Skeletal muscle tissue (tissue), 4 donors: Measurements from ENCODE around the gene CCDC47. TPM values are rescaled to one million over a fixed set of nuclear protein-coding genes. Genes with fewer than 3 reads are reported as not detected.

Source experiments
- H3K27ac ChIP-seq: one replicate; pipeline ENCODE4 v1.7.0; 2013; ENCODE audit warnings: mild to moderate bottlenecking, low read depth, low read length, inconsistent platforms
- H3K27me3 ChIP-seq, 3 donors: one replicate each; pipeline ENCODE4 v1.7.0; 2013; ENCODE audit warnings: low read length in 3 of 3; ENCODE audit not compliant: control insufficient read depth in 3 of 3, insufficient read depth in 3 of 3
- H3K36me3 ChIP-seq, 3 donors: one replicate each; pipeline ENCODE4 v1.7.0; 2013; ENCODE audit warnings: low read length in 3 of 3; ENCODE audit not compliant: control insufficient read depth in 3 of 3, insufficient read depth in 3 of 3
- H3K4me1 ChIP-seq, 3 donors: one replicate each; pipeline ENCODE4 v1.7.0; 2013; ENCODE audit warnings: low read length in 3 of 3, mild to moderate bottlenecking in 3 of 3; ENCODE audit not compliant: control insufficient read depth in 3 of 3, insufficient read depth in 3 of 3
- H3K4me3 ChIP-seq, 3 donors: one replicate each; pipeline ENCODE4 v1.7.0; 2013; ENCODE audit warnings: low read length in 3 of 3
- H3K9ac ChIP-seq, 3 donors: one replicate each; pipeline ENCODE4 v1.7.0; 2013; ENCODE audit warnings: low read length in 3 of 3, mild to moderate bottlenecking in 3 of 3, moderate library complexity in 2 of 3, low read depth in 1 of 3
- H3K9me3 ChIP-seq, 3 donors: one replicate each; pipeline ENCODE4 v1.7.0; 2013; ENCODE audit warnings: low read length in 3 of 3; ENCODE audit not compliant: control insufficient read depth in 3 of 3
- total RNA-seq: library from RNA; depleted of rRNA; stranded (reverse); fragments of >200 nt; gene quantifications from one replicate; pipeline ENCODE4 v1.2.3, GENCODE V29; 2014
- donor health status: Osteomylitis.

CCDC47 gene
- total RNA-seq, 1 donor from 2014 or later = 43.8 TPM

DNA sequence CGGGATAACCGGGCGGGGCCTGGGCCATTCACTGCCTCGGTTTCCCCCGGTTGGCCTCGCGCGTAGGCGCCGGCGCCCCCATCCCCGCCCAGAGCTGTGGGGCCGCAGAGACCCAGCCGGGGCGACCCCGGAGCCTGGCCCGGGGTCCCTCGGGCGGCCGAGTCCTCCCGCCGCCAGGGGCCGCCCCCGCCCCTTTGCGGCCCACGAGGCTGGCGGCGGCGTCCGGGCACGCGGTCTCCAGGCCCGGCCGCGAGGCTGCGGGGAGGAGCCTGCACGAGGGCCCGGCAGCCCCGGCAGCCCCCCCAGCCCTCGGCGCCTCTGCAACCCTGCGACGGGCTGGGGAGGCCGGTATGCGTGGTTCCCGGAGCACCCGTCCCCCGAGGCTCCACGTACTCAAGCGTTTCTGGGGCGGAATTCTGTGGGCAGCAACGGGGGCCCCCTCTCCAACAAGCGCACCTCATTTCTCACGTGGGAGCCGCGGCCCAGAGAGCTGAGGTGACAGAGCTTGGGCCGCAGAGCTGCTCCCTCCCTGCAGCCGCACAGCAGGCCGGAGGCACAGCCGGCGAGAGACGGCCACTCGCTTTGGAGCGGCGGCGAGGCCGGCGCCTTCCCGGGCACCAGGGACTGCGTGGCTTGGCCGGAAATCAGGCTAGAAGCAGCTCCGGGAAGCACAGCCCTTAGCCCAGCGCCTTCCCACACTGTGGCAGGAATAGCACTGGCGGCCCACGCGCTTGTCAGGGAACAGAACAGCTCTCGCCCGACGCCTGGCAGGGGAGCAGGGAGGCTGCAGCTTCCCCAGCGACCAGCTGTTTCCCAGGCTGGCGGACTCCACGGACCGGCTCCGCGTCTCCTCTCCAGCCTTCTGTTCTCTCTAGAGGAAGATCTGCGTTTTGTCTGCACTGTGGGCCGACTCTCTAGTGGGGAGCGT is 72.6 kb downstream of the CCDC47 start:
- peaks cover 23 to 26% (median 24%) of the 10 kb centered on the region in 3 donors for H3K36me3 ChIP-seq
- no peaks in the 10 kb centered on the region for H3K9me3 ChIP-seq
- H3K9ac ChIP-seq = peak overlapping the region; percentile 33 to 59 (median 50)
- peaks cover 12 to 39% (median 20%) of the 10 kb centered on the region in 3 donors for H3K4me1 ChIP-seq
- H3K27ac ChIP-seq = peak overlapping the region; percentile 47
- peak overlapping the region; percentile 38 to 56 (median 54) for H3K4me3 ChIP-seq
- H3K27me3 ChIP-seq = peaks cover 0 to 10% (median 5%) of the 10 kb centered on the region in 3 donors

DNA sequence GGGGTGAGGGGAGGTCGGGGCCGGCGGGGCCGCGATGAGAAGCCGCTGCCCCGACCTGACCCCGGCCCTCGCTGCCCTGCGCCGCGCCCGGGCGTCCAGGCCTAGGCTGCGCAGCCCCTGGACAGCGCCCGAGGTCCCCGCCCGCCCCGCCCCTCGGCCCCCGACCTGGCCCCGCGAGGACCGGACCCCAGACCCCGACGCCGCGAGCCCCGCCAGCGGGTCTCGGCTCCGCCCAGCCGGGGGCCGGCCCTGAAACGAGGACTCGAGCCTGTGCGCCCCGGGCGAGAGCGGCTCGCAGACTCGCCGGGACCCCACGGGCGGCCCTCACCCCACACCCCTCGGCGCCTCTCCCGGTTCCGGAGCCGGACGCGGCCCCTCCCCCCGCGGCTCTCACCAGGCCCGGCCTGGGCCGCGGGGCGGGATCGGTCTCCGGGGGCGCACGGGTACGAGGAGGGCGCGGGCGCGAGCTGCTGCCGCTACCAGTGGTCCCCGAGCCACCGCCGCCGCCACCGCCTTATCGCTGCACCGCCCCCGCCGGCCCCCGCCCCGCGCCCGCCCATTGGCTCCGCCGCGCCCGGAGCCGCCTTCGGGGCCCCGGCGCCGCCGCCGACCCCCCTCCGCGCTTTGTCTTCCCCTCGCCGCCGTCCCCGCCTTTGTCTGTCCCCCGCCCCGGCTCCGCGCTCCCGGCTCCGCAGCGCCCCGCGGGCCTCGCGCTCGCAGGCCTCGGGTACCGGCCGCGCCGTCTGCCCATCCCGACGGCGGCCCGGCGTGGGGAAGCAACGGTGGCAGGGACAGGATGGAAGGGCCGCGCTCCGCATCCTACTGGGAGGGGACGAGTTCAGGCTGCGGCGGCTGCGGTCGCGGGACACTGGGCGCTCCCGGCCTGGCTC is 73.5 kb downstream of the CCDC47 start, which contains the start of gene LIMD2:
Gene LIMD2 (minus strand): TSS at position 488 of the 890 bp plus-strand sequence. CDS start 827 bp downstream, outside the sequence.
- no peaks in the 10 kb centered on the region for H3K9me3 ChIP-seq
- peaks cover 0 to 10% (median 5%) of the 10 kb centered on the region in 3 donors for H3K27me3 ChIP-seq
- H3K4me3 ChIP-seq = peak within 1 kb of the TSS; percentile 38 to 56 (median 54)
- peaks cover 19 to 20% (median 19%) of the 10 kb centered on the region in 3 donors for H3K36me3 ChIP-seq
- peaks cover 12 to 39% (median 20%) of the 10 kb centered on the region in 3 donors for H3K4me1 ChIP-seq
- H3K27ac ChIP-seq = peak within 1 kb of the TSS; percentile 47
- peak within 1 kb of the TSS in 1 of 3 donors; percentile 45 for H3K9ac ChIP-seq

- Histone ChIP-seq H3K9me3 (no peaks in the 10 kb centered on the region), H3K9ac (peak overlapping the region in 1 of 3 donors; percentile 25), H3K4me1 (peaks cover 12 to 39% (median 20%) of the 10 kb centered on the region in 3 donors), H3K27ac (no peak overlapping the region), H3K27me3 (peaks cover 0 to 10% (median 5%) of the 10 kb centered on the region in 3 donors), H3K36me3 (peaks cover 21 to 26% (median 22%) of the 10 kb centered on the region in 3 donors), H3K4me3 (peak overlapping the region in 1 of 3 donors; percentile 32)
Observed at GRCh38 chr17:63698886-63699637, 74.3 kb downstream of the CCDC47 start.

DNA sequence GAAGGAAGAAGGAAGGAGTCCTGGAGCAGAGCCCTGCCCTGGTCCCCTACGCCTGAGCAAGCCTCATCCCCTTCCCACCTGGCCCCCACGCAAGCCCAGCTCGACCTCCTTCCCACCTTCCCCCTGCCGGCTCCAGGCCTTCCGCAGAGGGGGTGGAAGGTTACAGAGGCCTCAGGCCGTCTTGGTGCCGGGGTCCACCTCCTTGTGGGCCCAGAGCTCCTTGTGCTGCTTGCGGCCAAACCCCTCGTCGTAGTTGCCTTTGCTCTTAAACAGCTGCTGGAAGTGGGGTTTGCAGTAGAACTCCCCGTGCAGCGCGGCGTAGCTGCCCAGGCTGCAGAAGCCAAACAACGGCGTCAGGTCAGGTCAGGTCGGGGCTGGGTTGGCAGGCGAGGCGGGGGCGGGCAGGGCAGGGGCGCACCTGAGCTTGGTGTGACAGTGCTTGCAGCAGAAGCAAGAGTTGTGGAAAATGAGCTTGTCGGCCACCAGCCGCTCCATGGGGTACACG is 75.0 kb downstream of the CCDC47 start:
- peaks cover 22 to 26% (median 22%) of the 10 kb centered on the region in 3 donors for H3K36me3 ChIP-seq
- peaks cover 0 to 10% (median 5%) of the 10 kb centered on the region in 3 donors for H3K27me3 ChIP-seq
- peak overlapping the region in 1 of 3 donors; percentile 38 for H3K9ac ChIP-seq
- no peaks in the 10 kb centered on the region for H3K9me3 ChIP-seq
- peak overlapping the region in 1 of 3 donors; percentile 36 for H3K4me3 ChIP-seq
- H3K4me1 ChIP-seq = peaks cover 12 to 39% (median 20%) of the 10 kb centered on the region in 3 donors
- no peak overlapping the region for H3K27ac ChIP-seq

DNA sequence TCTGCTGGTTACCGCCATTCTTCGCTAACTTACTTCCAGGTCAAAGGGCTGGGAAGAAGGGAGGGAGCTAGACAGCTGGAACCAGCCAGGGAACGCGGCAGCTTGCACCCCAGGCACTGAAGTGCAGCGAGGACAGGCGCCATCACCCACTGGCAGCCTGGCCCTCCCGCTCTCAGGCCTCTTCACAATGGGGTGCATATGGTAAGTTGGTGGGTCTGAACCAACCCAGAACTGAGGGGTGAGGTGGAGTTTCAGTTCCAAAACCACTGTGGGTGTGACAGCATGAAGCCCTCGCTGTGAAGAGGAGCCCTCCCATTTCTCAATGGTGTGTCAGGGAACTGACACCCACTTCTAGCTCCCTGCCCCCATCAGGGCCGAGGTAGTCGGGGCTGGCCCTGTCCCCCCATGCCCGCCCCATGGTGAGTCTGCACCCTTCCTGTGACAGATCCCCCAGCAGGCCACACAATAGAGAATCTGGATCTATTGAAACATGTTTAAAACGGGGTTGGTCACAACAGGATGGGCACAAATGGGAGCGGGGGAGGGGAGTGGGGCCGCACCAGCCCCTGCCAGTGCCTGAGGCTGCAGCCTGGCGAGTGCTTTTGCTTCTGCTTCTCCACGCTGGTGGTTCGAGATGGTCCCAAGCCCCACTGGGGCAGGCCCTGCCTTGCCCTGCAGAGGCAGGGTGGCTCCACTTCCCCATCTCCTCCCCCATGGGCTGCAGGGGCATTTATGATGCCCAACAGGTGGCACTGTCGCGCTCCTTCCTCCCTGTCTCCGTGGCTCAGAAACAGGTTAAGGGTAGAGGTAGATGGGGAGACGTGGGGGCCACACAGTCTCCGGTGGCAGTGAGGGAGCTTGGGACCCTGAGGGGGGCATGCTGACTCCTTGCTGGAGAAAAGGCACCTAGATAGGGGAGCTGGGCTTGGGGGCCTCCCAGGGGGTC is 75.8 kb downstream of the CCDC47 start:
- no peak overlapping the region for H3K4me3 ChIP-seq
- no peak overlapping the region for H3K27ac ChIP-seq
- peaks cover 12 to 35% (median 20%) of the 10 kb centered on the region in 3 donors for H3K4me1 ChIP-seq
- H3K27me3 ChIP-seq = peaks cover 0 to 10% (median 5%) of the 10 kb centered on the region in 3 donors
- peak overlapping the region in 1 of 3 donors; percentile 50 for H3K9ac ChIP-seq
- H3K36me3 ChIP-seq = peaks cover 22 to 24% (median 24%) of the 10 kb centered on the region in 3 donors
- H3K9me3 ChIP-seq = no peaks in the 10 kb centered on the region

DNA sequence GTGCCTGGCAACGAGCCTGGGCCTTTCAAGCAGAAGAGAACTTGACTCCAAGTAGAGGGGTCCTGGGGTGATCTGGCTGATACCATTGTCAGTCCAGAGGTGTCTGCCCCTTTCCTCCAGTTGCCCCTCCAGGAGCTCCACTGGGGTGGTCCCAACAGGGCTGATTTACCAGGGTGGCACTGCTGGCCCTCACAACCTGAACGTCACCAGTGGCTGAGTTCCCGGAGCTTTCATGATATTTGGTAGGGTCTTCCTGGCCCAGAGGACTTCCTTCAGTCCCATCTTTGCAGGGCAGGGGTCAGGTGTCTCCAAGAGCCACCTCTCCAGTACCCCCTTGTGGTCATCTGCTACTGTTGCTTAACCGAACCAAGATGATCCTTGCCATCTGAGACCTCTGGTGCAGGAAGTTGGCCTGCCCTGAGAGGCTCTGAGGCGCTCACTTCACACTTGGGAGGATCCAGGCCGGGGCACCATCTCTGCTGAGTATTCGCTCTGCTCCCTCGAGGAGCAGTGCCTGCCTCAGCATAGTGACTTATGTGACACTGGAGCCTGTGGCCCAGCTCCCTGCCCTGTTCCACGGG is 76.9 kb downstream of the CCDC47 start:
- H3K9ac ChIP-seq = no peak overlapping the region
- peaks cover 0 to 9% (median 5%) of the 10 kb centered on the region in 3 donors for H3K27me3 ChIP-seq
- H3K36me3 ChIP-seq = peaks cover 33 to 36% (median 35%) of the 10 kb centered on the region in 3 donors
- peaks cover 11 to 33% (median 19%) of the 10 kb centered on the region in 3 donors for H3K4me1 ChIP-seq
- no peaks in the 10 kb centered on the region for H3K9me3 ChIP-seq
- no peak overlapping the region for H3K27ac ChIP-seq
- no peak overlapping the region for H3K4me3 ChIP-seq

DNA sequence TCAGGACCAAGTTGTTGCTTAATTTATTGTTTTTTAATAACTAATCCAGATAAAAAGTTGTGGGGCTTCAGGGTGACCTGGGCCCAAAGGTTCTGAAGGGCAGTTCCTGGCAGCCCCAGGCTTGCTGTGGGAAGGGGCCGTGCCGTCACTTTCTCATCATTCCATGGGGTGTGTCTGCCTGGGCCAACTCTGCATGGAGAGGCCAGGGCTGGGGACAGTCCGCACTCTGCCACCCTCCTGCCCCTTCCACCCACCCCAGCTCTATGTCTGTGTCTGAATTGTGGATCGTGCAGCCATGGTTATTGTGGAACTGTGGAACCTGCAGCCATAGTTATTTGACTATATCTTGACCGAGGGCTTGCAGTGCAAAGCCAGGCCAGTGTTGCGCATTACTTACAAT is 77.5 kb downstream of the CCDC47 start:
- Histone ChIP-seq H3K4me3 (no peak overlapping the region), H3K27me3 (peaks cover 0 to 4% (median under 1%) of the 10 kb centered on the region in 3 donors), H3K4me1 (peaks cover 6 to 27% (median 13%) of the 10 kb centered on the region in 3 donors), H3K27ac (no peak overlapping the region), H3K9ac (no peak overlapping the region), H3K36me3 (peaks cover 39 to 41% (median 41%) of the 10 kb centered on the region in 3 donors), H3K9me3 (no peaks in the 10 kb centered on the region)
